CD4-positive, alpha-beta T cell treated with Interleukin-1 beta for 1 hour (primary cell): ENCODE measurements around the gene MED23.

Source experiments
- DNase-seq, 2 donors: peaks; one replicate each; pipeline ENCODE4 v3.0.0-alpha.2; 2020 to 2022

MED23 gene, protein sequence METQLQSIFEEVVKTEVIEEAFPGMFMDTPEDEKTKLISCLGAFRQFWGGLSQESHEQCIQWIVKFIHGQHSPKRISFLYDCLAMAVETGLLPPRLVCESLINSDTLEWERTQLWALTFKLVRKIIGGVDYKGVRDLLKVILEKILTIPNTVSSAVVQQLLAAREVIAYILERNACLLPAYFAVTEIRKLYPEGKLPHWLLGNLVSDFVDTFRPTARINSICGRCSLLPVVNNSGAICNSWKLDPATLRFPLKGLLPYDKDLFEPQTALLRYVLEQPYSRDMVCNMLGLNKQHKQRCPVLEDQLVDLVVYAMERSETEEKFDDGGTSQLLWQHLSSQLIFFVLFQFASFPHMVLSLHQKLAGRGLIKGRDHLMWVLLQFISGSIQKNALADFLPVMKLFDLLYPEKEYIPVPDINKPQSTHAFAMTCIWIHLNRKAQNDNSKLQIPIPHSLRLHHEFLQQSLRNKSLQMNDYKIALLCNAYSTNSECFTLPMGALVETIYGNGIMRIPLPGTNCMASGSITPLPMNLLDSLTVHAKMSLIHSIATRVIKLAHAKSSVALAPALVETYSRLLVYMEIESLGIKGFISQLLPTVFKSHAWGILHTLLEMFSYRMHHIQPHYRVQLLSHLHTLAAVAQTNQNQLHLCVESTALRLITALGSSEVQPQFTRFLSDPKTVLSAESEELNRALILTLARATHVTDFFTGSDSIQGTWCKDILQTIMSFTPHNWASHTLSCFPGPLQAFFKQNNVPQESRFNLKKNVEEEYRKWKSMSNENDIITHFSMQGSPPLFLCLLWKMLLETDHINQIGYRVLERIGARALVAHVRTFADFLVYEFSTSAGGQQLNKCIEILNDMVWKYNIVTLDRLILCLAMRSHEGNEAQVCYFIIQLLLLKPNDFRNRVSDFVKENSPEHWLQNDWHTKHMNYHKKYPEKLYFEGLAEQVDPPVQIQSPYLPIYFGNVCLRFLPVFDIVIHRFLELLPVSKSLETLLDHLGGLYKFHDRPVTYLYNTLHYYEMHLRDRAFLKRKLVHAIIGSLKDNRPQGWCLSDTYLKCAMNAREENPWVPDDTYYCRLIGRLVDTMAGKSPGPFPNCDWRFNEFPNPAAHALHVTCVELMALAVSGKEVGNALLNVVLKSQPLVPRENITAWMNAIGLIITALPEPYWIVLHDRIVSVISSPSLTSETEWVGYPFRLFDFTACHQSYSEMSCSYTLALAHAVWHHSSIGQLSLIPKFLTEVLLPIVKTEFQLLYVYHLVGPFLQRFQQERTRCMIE (N-terminal part only)

DNA sequence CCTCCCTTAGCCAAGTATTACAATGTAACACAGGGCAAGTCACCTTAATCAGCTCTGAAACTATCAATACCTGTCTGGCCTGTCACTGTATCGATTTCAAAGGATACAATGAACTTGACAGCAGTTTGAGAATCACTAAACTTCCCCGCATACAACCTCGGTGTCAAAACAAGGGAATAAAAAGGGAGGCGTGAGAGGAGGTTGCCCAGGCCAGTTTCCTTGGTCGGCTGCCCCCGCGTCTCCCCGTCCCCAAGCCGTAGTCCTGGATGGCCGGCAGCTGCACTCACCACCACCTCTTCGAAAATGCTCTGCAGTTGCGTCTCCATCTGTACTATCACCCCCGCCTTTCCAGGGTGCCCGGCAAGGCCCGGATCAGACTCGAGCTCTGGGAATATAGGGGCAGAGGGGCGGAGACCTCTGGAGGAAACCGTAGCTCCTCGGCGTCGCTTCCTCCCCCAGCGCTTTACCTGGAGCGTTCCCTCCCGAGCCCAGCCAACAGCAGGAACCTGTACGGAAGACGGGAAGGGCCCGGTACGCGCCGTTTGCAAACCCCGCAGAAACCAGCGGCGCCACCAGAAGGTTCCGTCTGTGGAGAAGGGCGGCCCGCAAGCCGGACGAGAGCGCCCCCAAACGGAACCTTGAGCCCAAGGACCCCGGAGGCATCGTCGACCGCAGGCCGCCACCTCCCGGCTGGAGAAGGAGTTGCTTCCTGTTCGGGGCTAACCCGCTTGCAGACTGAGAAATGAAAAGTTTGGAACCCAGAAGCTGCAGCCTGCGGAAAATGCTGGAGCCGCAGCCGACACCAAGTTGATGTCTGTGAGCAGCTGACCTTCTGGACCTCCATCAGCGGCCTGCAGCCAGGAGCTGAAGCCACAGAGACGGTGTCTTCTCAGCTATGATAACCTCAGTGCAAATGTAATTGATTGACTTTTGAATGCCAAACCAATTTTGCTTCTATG lies at the start of gene MED23:
Gene MED23 (minus strand): TSS at position 519 of the 959 bp plus-strand sequence. CDS start 193 bp downstream, at position 326.
- DNase-seq: peak; percentile 91 to 94

DNA sequence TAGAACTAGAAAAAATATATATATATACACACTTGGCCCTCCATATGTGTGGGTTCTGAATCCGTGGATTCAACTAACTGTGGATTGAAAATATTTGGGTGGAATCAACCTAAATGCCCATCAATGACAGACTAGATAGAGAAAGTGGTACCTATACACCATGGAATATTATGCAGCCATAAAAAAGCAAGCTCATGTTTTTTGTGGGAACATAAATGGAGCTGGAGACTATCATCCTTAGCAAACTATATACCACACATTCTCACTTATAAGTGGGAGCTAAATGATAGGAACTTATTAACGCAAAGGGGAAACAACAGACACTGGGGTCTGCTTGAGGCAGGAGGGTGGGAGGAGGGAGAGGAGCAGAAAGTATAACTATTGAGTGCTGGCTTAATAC lies 45.1 kb upstream of the MED23 start:
- DNase-seq: no peak

DNA sequence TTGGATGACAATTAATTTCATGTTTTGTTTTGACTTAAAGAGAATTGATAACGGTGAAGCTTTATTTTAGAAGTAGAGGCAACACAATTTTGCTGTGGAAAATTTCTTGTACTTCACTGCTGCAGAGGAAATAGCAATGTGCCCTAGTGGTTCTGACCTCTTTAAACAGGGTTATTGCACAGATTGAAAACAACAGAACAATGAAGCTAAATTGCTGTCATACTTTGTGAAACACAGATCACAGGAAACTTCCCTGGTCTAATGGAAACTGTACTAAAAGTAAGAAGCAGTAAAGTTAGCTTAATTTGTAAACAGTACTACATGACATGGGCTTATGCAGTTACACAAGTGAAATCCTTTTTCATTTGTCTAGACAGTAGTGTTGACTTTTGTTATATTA lies 41.8 kb upstream of the MED23 start:
- no peak for DNase-seq

DNA sequence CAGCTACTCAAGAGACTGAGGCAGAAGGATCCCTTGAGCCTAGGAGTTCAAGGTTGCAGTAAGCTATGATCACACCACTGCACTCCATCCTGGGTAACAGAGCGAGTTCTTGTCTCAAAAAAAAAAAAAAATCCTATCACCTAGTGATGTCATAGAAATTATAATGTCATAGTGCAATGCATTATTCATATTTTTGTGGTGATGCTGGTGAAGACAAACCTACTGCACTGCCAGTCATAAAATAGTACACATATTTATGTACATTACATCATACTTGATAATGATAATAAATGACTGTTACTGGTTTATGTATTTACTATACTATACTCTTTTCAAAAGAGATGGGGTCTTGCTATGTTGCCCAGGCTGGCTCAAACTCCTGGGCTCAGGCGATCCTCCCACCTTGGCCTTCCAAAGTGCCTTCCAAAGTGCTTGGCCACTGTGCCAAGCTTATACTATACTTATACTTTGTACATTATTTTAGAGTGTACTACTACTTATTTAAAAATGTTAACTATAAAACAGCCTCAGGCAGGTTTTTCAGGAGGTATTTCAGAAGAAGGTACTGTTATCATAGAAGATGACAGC lies 35.6 kb upstream of the MED23 start:
- no peak for DNase-seq

GRCh38 chr6:131660195-131660594 lies 32.2 kb upstream of the MED23 start:
- DNase-seq: no peak

- no peak for DNase-seq
Observed at GRCh38 chr6:131658287-131658686, 30.2 kb upstream of the MED23 start.

DNA sequence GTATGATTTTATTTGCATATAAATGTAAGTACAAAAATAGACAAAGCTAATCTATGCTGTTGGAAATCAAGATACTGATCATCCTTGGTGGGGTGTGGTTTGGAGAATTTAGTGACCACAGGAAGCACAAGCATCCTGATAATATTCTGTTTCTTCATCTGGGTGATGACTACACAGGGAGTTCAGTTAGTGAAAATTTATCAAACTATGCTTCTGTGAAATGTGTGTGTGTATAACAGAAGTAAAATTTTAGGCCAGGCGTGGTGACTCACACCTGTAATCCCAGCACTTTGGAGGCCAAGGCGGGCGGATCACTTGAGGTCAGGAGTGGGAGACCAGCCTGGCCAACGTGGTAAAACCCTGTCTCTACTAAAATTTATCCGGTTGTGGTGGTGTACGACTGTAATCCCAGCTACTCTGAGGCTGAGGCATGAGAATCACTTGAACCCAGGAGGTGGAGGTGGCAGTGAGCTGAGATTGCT lies 29.6 kb upstream of the MED23 start:
- no peak for DNase-seq

GRCh38 chr6:131657222-131657621 lies 29.2 kb upstream of the MED23 start:
- DNase-seq: no peak

DNA sequence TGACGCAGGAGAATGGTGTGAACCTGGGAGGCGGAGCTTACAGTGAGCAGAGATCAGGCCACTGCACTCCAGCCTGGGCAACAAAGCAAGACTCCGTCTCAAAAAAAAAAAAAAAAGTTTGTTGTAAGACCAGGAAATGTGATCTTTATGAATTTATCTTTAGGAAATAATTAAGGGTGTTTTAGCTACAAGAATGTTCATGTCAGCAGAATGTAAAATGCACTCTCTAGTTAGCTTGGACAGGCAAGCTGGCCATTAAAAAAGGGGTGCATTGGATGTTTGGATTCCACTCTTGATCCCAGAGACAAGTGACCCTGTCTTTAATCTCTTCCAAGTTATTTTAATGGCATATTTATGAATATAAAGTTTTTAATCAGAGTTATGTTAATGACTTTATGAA lies 28.6 kb upstream of the MED23 start:
- no peak for DNase-seq

DNA sequence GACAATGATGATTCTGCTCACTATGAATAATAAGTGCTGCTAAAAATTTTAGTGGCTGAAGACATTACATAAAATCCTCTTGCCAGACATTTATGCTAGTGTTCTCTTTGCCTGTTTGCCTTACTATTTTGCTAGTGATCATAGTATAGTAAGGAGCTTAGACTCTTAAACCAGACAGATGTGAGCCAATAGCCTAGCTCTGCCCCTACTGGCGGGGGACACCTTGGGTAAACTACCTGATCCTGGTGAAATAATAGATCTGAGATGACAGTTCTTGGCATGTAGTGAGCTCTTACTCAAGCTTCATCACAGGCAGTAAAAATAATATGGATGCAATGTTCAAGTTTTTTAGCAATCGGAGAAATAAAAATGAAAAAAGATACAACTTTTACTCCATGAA lies 27.9 kb upstream of the MED23 start:
- DNase-seq: no peak

GRCh38 chr6:131655387-131655786 lies 27.3 kb upstream of the MED23 start:
- DNase-seq: no peak

DNA sequence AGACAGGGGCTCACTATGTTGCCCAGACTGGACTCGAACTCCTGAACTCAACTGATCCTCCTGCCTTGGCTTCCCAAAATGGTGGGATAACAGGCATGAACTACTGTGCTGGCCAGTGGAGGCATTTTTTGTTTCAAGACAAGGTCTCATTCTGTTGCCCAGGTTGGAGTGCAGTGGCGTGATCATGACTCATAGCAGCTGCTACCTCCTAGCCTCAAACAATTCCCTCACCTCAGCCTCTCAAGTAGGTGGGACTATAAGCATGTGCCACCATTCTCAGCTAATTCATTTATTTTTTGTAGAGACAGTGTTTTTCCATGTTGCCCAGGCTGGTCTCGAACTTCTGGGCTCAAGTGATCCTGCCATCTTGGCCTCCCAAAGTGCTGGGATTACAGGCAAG lies 26.3 kb upstream of the MED23 start:
- no peak for DNase-seq

GRCh38 chr6:131652472-131652871 lies 24.4 kb upstream of the MED23 start:
- no peak for DNase-seq

DNA sequence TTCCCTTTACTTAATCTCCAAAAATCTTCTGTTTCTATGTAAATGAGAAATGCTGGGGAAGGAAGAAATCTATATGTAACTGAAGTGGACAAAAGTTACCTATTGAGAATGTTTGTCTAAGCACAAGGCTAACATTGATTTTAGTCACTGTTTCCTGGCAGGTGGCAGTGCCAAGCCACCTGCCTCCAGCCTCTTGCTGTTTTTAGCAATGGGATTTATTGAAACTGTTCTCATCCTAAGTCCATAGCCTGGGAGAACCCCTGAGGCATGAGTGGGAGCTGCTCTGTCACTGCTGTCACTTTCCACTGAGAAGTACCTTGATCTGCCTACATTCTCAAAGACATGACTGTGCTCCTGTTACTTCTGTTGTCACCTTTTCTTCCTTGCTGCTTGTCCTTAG lies 23.7 kb upstream of the MED23 start:
- DNase-seq: no peak

GRCh38 chr6:131646249-131646670 lies 18.2 kb upstream of the MED23 start:
- no peak for DNase-seq

DNA sequence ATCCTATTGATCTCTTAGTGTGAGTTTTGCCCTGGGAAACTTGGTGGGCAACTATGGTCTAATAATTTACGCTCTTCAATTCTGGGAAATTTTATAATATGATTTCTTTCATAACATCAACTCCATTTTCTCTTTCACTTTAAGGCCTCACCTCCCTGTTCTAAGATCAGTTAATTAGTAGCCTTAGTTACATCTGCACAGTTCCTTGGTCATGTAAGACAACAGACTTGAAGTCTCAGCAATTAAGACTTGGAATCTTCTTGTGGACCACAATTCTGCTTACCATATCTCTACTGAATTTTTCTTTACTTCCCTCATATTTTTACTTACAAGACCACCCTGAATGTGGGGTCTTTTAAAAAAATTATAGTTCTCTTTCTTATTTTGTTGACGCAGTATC lies 17.8 kb upstream of the MED23 start:
- no peak for DNase-seq

GRCh38 chr6:131644921-131645320 lies 16.9 kb upstream of the MED23 start:
- DNase-seq: no peak

DNA sequence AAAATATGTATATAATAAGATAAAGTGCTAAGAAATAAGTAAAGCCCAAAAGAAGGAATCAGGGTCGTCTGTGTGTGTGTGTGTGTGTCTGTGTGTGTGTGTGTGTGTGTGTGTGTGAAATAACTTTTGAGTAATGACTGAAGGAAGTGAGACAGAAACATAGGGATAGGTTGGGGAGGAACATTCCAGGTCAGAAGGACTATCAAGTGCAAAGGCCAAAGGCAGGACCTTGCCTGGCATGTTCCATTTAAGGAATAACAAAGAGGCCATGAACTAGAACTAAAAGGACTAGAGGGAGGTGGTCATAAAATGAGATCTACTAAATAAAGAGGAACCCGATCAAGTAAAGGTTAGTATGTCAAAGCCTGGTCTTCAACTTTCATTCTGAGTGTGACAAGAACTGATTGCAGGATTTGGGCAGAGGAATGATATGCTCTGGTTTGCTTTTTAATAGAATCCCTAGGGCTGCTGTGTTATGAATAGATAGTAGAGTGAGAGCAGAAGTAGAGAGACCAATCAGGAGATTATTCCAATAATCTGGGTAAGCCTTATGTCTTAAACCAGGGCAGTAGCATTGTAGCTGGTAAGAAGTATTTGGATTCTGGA lies 15.9 kb upstream of the MED23 start:
- no peak for DNase-seq

GRCh38 chr6:131642987-131643611 lies 15.1 kb upstream of the MED23 start:
- no peak for DNase-seq

- no peak for DNase-seq
Observed at GRCh38 chr6:131642565-131642964, 14.5 kb upstream of the MED23 start.
